ENCODE results near the gene KLHDC10. TPM values are rescaled to one million over a fixed set of nuclear protein-coding genes. Genes with fewer than 3 reads are reported as not detected.
"Not testable (repeated sequence)": the region's sequence is repeated elsewhere in the genome, so short reads cannot be mapped to it uniquely, and the experiment has no call there.

Gene KLHDC10, protein sequence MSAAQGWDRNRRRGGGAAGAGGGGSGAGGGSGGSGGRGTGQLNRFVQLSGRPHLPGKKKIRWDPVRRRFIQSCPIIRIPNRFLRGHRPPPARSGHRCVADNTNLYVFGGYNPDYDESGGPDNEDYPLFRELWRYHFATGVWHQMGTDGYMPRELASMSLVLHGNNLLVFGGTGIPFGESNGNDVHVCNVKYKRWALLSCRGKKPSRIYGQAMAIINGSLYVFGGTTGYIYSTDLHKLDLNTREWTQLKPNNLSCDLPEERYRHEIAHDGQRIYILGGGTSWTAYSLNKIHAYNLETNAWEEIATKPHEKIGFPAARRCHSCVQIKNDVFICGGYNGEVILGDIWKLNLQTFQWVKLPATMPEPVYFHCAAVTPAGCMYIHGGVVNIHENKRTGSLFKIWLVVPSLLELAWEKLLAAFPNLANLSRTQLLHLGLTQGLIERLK
- total RNA-seq: 10 to 100 TPM; 22.6 to 24.6 TPM
- long read RNA-seq, donor 1, full-length matches to known transcripts: 1 of 4 reads
- long read RNA-seq, donor 1, partial matches to known transcripts: 0 of 4 reads
- long read RNA-seq, donor 1, other reads (novel, unspliced or antisense): 3 of 4 reads
- long read RNA-seq, donor 2, partial matches to known transcripts: 2 of 4 reads
- long read RNA-seq, donor 2, other reads (novel, unspliced or antisense): 2 of 4 reads

- intact Hi-C loops (cut with DNase I): no loop called here
- DNase-seq (ENCODE audit: low spot score): peak; percentile 99
Measured at GRCh38 chr7:130069978-130070860, at the start of gene KLHDC10. Gene KLHDC10, plus strand, starts transcription at chr7:130070534. Its CDS starts 110 bp downstream, at chr7:130070644.

DNA sequence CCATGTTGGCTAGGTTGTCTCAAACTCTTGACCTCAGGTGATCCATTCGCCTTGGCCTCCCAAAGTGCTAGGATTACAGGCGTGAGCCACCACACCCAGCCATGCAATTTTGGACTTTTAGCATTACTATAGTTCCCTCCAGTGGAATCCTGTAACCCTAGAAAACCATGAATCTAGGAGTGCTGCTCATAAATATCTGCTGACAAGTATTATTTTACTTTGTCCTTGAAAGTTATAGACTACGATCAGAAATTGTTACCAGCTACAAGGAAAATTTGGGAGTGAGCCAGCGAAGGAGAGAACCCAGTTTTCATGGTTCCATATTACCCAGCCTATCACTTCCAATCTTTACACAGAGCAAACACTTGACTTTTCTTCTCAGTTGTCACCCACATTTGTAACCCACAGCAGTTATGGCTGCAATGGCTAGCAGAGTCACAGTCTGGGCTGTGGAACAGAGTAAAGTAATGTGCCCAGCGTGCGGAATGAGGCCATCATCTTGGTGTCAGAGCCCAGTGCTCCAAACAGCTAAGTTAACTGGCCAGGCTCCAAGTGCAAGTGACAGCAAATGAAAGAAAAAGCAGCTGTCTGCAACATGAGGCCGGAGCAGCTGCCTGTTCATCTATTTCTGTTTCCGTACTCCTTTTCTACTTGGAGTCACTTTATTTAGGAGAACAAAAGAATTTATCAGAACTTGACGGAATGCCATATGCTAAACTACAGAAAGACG is 49.1 kb upstream of the KLHDC10 start:
- intact Hi-C loops (cut with DNase I): no loop called here
- DNase-seq (ENCODE audit: low spot score): peak; percentile 44

- peak; percentile 53 for DNase-seq (ENCODE audit: low spot score)
Measured at GRCh38 chr7:130022115-130022514, 48.2 kb upstream of the KLHDC10 start.

GRCh38 chr7:130022623-130023175 is 47.6 kb upstream of the KLHDC10 start:
- peak; percentile 52 for DNase-seq (ENCODE audit: low spot score)
- intact Hi-C loops (cut with DNase I): no loop called here

More at GRCh38 chr7:130022115-130022514, 48.2 kb upstream of the KLHDC10 start:
- intact Hi-C loops (cut with DNase I): no loop called here

GRCh38 chr7:130024390-130024789 is 45.9 kb upstream of the KLHDC10 start:
- intact Hi-C loops (cut with DNase I): no loop called here
- no peak for DNase-seq (ENCODE audit: low spot score)

DNA sequence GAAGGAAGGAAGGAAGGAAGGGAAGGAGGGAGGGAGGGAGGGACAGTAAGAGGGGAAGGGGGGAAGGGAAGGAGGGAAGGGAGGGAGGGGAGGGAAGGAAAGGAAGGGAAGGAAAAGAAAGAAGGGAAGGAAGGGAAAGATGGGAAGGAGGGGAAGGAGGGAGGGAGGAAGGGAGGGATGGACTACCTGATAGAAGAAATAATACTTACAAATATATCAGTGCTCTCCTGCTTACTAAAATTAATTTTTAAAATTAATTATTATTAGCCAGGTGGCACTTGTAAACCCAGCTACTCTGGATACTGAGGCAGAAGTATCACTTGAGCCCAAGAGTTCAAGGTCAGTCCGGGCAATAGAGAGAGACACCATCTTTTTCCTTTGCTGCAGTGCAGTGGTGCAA is 37.6 kb upstream of the KLHDC10 start:
- intact Hi-C loops (cut with DNase I): no loop called here
- DNase-seq (ENCODE audit: low spot score): no peak

DNA sequence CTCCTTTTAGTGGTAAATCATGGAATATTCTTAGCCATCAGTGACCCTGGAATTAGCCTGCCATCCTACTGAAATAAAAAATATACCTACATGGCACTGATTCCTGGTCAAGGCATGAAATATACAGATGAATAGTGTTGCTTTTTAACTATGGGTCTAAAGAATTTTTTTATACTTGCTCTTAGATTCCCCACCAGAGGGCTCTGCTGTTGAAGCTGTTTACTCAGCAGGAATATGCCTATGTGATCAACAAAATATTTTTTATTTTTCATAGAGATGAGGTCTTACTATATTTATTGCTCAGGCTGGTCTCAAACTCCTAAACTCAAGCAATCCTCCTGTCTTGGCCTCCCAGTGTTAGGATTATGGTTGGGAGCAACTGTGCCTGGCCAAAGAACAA is 32.6 kb upstream of the KLHDC10 start:
- intact Hi-C loops (cut with DNase I): no loop called here
- DNase-seq (ENCODE audit: low spot score): no peak

GRCh38 chr7:130040576-130040975 is 29.8 kb upstream of the KLHDC10 start:
- DNase-seq (ENCODE audit: low spot score): no peak
- intact Hi-C loops (cut with DNase I): no loop called here

DNA sequence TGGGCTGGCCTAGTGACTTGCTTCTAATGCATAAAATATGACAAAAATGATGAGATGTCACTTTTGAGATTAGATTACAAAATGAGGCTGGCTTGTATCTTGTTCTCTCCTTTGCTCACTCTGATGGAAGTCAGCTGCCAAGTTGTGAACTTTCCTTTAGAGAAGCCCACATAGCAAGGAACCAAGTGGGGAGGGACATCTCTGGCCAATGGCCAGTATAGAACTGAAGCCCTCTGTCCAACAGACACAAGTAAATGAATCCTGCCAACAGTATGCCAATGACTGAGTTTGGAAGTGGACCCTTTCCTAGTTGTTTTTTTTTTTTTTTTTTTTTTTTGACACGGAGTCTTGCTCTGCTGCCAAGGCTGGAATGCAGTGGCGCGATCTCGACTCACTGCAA is 22.5 kb upstream of the KLHDC10 start:
- intact Hi-C loops (cut with DNase I): loop anchor here in 1 of 2 donors (5.0 kb wide), 1 partner anchor 981 kb away; no protein-coding TSS in a partner anchor
- no peak for DNase-seq (ENCODE audit: low spot score)

DNA sequence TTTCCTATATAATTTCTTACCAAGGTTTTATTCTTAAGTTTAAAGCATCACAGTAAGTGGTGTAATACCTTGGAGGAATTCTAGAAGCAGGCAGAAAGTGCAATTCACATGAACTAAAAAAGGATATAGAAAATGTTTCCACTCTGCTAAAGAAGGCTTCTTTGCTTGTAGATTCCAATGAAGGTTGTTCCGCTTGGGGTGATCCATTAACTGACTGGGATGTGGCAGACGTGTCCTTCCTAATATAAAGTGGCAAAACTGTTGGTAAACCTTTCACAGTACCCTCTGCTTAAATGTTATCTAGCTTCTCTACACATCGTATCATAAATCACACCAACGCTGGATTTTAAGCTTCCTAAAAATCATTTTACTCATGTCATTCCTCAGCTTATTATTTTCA is 21.4 kb upstream of the KLHDC10 start:
- DNase-seq (ENCODE audit: low spot score): no peak
- intact Hi-C loops (cut with DNase I): loop anchor here in 1 of 2 donors (5.0 kb wide), 1 partner anchor 982 kb away; no protein-coding TSS in a partner anchor

DNA sequence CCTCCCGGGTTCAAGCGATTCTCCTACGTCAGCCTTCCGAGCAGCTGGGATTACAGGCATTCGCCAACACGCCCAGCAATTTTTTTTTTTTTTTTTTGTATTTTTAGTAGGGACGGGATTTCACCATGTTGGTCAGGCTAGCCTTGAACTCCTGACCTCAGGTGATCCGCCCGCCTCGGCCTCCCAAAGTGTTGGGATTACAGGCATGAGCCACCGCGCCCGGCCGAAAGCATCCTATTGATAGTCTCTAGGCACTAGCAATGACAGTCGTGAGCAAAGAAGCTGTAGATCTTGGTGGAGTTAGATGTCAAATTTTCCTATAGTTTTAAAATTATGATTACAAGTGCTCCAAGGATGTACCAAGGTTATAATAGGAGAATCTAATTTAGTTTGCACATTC is 18.1 kb upstream of the KLHDC10 start:
- intact Hi-C loops (cut with DNase I); DNase-seq (ENCODE audit: low spot score): not testable (repeated sequence)

DNA sequence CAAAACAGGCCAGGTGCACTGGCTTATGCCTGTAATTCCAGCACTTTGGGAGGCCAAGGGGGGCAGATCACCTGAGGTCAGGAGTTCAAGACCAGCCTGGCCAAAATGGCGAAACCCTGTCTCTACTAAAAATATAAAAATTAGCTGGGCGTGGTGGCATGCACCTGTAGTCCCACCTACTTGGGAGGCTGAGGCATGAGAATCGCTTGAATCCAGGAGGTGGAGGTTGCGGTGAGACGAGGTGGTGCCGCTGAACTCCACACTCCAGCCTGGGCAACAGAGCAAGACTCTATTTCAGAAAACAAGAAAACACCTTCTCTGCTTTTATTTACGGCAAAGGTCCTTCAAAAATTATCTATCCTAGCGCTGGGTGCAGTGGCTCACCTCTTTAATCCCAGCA is 15.1 kb upstream of the KLHDC10 start:
- intact Hi-C loops (cut with DNase I); DNase-seq (ENCODE audit: low spot score): not testable (repeated sequence)

GRCh38 chr7:130062246-130062645 is 8.1 kb upstream of the KLHDC10 start:
- no peak for DNase-seq (ENCODE audit: low spot score)
- intact Hi-C loops (cut with DNase I): no loop called here

DNA sequence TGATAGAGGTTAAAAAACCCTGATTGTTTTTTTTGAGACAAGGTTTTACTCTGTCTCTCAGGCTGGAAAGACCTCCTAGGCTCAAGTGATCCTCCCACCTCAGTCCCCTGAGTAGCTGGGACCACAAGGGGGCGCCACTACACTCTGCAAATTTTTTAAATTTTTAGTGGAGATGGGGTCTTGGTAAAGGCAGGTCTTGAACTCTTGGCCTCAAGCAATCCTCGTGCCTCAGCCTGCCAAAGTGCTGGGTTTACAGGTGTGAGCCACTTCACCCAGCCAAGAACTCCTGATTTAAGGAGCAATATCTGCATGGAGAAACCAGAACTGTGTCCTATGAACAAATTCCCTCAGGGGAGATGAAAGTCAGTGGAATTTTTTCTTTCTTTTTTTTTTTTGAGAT is 7.3 kb upstream of the KLHDC10 start:
- no peak for DNase-seq (ENCODE audit: low spot score)
- intact Hi-C loops (cut with DNase I): no loop called here

DNA sequence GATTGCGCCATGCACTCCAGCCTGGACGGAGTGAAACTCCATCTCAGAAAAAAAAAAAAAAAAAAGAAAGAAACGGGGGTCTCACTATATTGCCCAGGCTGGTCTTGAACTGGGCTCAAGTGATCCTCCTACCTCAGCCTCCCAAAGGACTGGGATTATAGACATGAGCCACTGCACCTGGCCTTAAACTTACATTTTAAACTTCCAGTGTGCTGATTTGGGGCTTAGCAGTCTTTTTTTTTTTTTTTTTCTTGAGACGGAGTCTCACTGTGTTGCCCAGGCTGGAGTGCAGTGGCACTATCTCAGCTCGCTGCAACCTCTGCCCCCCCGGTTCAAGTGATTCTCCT is 5.8 kb upstream of the KLHDC10 start:
- DNase-seq (ENCODE audit: low spot score); intact Hi-C loops (cut with DNase I): not testable (repeated sequence)

DNA sequence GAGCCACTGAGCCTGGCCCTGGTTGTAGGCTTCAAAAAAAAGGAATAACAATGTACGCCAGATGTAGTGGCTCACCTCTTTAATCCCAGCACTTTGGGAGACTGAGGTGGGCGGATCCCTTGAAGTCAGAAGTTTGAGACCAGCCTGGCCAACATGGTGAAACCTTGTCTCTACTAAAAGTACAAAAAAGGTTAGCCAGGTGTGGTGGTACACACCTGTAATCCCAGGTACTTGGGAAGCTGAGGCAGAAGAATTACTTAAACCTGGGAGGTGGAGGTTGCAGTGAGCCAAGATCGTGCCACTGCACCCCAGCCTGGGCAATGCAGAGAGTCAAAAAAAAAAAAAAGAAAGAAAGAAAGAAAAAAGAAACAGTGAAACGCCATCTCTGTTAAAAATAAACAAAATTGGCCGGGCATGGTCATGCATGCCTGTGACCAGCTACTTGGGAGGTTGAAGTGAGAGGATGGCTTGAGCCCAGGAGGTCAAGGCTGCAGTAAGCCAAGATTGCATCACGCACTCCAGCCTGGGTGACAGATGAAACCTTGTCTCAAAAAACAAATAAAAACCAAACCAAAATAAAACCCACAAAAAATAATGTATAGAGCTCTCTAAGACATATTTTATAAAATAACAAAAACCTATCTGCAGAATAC is 4.7 kb upstream of the KLHDC10 start:
- no peak for DNase-seq (ENCODE audit: low spot score)

GRCh38 chr7:130069179-130069977 is 956 bp upstream of the KLHDC10 start:
- DNase-seq (ENCODE audit: low spot score): no peak
- intact Hi-C loops (cut with DNase I): no loop called here

More for the DNA sequence above, 4.7 kb upstream of the KLHDC10 start:
- intact Hi-C loops (cut with DNase I): no loop called here

Data from posterior vena cava (tissue), 2 donors.